ENCODE measurements around the gene NFKB1. TPM values are rescaled to one million over a fixed set of nuclear protein-coding genes. Genes with fewer than 3 reads are reported as not detected.

NFKB1 gene
- total RNA-seq, 4 donors from 2014 or later = 37.9 to 45.5 (median 43.4) TPM

GRCh38 chr4:102506523-102506922 lies 5.4 kb downstream of the NFKB1 start:
- WGBS, 2 donors = 86 to 87% methylated on average over 1 of the region's 1 CpG
- no peak overlapping the region for H3K4me3 ChIP-seq (ENCODE audit: low read depth, poor library complexity, severe bottlenecking)
- DNase-seq (ENCODE audit: low spot score in 2 of 2) = no peak
- intact Hi-C loops (cut with DNase I; ENCODE audit: low total_unique reads) = no loop called here
- no peak for TF ChIP-seq POLR2A (IDR thresholded peaks at IDR 0.05)

GRCh38 chr4:102511830-102512605 lies 10.9 kb downstream of the NFKB1 start:
- no peak overlapping the region for H3K4me3 ChIP-seq (ENCODE audit: low read depth, poor library complexity, severe bottlenecking)
- TF ChIP-seq, protein P1, sequence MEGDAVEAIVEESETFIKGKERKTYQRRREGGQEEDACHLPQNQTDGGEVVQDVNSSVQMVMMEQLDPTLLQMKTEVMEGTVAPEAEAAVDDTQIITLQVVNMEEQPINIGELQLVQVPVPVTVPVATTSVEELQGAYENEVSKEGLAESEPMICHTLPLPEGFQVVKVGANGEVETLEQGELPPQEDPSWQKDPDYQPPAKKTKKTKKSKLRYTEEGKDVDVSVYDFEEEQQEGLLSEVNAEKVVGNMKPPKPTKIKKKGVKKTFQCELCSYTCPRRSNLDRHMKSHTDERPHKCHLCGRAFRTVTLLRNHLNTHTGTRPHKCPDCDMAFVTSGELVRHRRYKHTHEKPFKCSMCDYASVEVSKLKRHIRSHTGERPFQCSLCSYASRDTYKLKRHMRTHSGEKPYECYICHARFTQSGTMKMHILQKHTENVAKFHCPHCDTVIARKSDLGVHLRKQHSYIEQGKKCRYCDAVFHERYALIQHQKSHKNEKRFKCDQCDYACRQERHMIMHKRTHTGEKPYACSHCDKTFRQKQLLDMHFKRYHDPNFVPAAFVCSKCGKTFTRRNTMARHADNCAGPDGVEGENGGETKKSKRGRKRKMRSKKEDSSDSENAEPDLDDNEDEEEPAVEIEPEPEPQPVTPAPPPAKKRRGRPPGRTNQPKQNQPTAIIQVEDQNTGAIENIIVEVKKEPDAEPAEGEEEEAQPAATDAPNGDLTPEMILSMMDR (IDR thresholded peaks at IDR 0.05) = no peak
- no peak for TF ChIP-seq POLR2A (IDR thresholded peaks at IDR 0.05)
- no peak for DNase-seq (ENCODE audit: low spot score in 2 of 2)
- intact Hi-C loops (cut with DNase I; ENCODE audit: low total_unique reads) = no loop called here
- 79 to 80% methylated on average over 5 of the region's 5 CpGs for WGBS, 2 donors

- 78 to 83% methylated on average over 6 of the region's 6 CpGs for WGBS, 2 donors
- no peak for DNase-seq (ENCODE audit: low spot score in 2 of 2)
- H3K4me3 ChIP-seq (ENCODE audit: low read depth, poor library complexity, severe bottlenecking) = no peak overlapping the region
- TF ChIP-seq, protein P1 (IDR thresholded peaks at IDR 0.05) = no peak
- no peak for TF ChIP-seq POLR2A (IDR thresholded peaks at IDR 0.05)
- intact Hi-C loops (cut with DNase I; ENCODE audit: low total_unique reads) = no loop called here
These were observed 13.3 kb downstream of the NFKB1 start for GRCh38 chr4:102514298-102514964.

DNA sequence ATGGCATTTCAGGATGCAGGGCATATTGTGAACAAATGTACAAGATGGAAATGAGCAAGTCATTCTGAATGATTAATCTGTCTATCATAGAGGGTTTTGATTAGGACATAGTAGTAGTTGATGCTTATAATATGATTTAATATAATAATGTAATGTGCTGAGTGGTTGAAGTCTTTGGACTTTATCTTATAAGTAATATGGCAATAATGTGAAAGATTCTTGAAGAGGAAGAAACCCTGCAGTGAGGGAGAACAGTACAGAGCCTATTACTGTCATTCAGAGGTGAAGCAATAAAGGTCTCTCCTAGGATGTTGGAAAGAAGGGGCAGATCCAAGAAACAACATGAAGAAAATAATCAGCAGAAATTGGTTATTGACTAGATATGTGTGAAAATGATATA lies 16.6 kb downstream of the NFKB1 start:
- TF ChIP-seq, protein P1 (IDR thresholded peaks at IDR 0.05) = no peak
- TF ChIP-seq POLR2A (IDR thresholded peaks at IDR 0.05) = no peak
- intact Hi-C loops (cut with DNase I; ENCODE audit: low total_unique reads) = no loop called here
- no peak overlapping the region for H3K4me3 ChIP-seq (ENCODE audit: low read depth, poor library complexity, severe bottlenecking)
- no peak for DNase-seq (ENCODE audit: low spot score in 2 of 2)

DNA sequence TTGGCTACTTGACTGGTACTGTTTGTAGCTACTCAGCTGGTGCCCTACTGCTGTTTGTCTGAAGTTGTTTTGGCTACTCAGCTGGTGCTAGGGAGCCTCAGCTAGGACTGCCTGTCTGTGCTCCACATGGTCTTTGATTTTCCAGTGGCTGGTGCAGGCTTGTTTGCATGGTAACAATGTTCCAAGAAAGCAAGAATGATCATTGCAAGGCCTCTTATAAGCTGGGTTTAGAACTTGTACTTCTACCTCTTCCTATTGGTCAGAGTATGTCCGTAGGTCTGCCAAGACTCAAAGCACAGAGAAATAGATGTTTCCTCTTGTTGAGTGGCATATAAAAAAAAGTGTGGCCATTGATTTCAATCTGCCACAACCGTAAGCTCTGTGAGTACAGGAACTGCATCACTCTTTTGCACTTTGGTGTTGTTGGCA lies 17.6 kb downstream of the NFKB1 start:
- no peak for TF ChIP-seq POLR2A (IDR thresholded peaks at IDR 0.05)
- TF ChIP-seq, protein P1 (IDR thresholded peaks at IDR 0.05) = no peak
- 44 to 61% methylated on average over 2 of the region's 2 CpGs for WGBS, 2 donors
- no peak overlapping the region for H3K4me3 ChIP-seq (ENCODE audit: low read depth, poor library complexity, severe bottlenecking)
- intact Hi-C loops (cut with DNase I; ENCODE audit: low total_unique reads) = no loop called here
- DNase-seq (ENCODE audit: low spot score in 2 of 2) = no peak

DNA sequence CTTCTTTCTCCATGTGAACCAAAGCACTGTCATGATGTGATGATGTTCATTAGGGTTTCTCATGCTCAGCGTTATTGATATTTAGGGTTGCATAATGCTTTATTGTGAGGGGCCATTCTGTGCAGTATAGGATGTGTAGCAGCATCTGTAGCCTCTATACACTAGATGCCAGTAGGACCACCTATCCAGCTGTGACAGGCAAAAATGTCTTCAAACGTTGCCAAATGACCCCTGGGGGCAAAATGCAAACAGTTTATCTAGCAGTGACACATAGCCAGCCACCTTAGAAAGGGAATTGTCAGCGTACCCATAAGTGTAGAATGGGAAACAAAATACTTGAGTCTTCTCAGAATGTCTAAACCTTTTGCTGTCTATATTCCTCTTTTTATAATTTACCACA lies 18.8 kb downstream of the NFKB1 start:
- no peak for DNase-seq (ENCODE audit: low spot score in 2 of 2)
- TF ChIP-seq, protein P1 (IDR thresholded peaks at IDR 0.05) = no peak
- TF ChIP-seq POLR2A (IDR thresholded peaks at IDR 0.05) = no peak
- intact Hi-C loops (cut with DNase I; ENCODE audit: low total_unique reads) = no loop called here
- H3K4me3 ChIP-seq (ENCODE audit: low read depth, poor library complexity, severe bottlenecking) = no peak overlapping the region
- WGBS, 2 donors = 65 to 78% methylated on average over 3 of the region's 3 CpGs
